DMS79 treated with DMSO at 0.1 percent for 48 hours (cell line): ENCODE data around the gene ZNF618.
"Not testable (repeated sequence)": the region's sequence is repeated elsewhere in the genome, so short reads cannot be mapped to it uniquely, and the experiment has no call there.

Source experiments
- DNase-seq: peaks from one replicate; lab custom pipeline; 2025; lab: John Stamatoyannopoulos, UW

ZNF618 gene

GRCh38 chr9:113988385-113989016, 112.4 kb downstream of the ZNF618 start:
- no peak for DNase-seq

GRCh38 chr9:113989017-113989713, 113.1 kb downstream of the ZNF618 start:
- DNase-seq = no peak

- no peak for DNase-seq
Measured at GRCh38 chr9:113989714-113990569, 113.8 kb downstream of the ZNF618 start.

- DNase-seq = no peak
Measured at GRCh38 chr9:113990570-113990907, 114.4 kb downstream of the ZNF618 start.

GRCh38 chr9:113990975-113991471, 114.9 kb downstream of the ZNF618 start:
- peak; percentile 79 for DNase-seq

GRCh38 chr9:113991714-113992113, 115.6 kb downstream of the ZNF618 start:
- DNase-seq = no peak

GRCh38 chr9:113992276-113992951, 116.3 kb downstream of the ZNF618 start:
- no peak for DNase-seq

GRCh38 chr9:113992994-113993393, 116.9 kb downstream of the ZNF618 start:
- no peak for DNase-seq

- peak; percentile 94 for DNase-seq
Measured at GRCh38 chr9:113993838-113994540, 117.9 kb downstream of the ZNF618 start.

GRCh38 chr9:113995401-113995800, 119.3 kb downstream of the ZNF618 start:
- DNase-seq = peak; percentile 20

GRCh38 chr9:113995963-113996362, 119.9 kb downstream of the ZNF618 start:
- DNase-seq = no peak

- no peak for DNase-seq
Measured at GRCh38 chr9:113996531-113997001, 120.5 kb downstream of the ZNF618 start.

GRCh38 chr9:113997064-113997463, 121.0 kb downstream of the ZNF618 start:
- DNase-seq = not testable (repeated sequence)

- peak; percentile 77 for DNase-seq
Measured at GRCh38 chr9:113997610-113998009, 121.5 kb downstream of the ZNF618 start.

- no peak for DNase-seq
Measured at GRCh38 chr9:113998114-113998513, 122.0 kb downstream of the ZNF618 start.

GRCh38 chr9:113998525-113999255, 122.6 kb downstream of the ZNF618 start:
- DNase-seq = no peak

GRCh38 chr9:113999256-114000062, 123.3 kb downstream of the ZNF618 start:
- DNase-seq = no peak

GRCh38 chr9:114000063-114000454, 124.0 kb downstream of the ZNF618 start:
- no peak for DNase-seq

GRCh38 chr9:114000671-114001409, 124.7 kb downstream of the ZNF618 start:
- DNase-seq = no peak
